ENCODE measurements around the gene IRF2. TPM values are rescaled to one million over a fixed set of nuclear protein-coding genes. Genes with fewer than 3 reads are reported as not detected.

The IRF2 gene
- total RNA-seq: 10 to 100 TPM; 59.7 to 65.3 TPM

- CTCF ChIA-PET: interaction anchor here (0.7 to 3.6 kb wide), 13 partner anchors 15 to 210 kb away, joined by 3 to 15 read pairs (median 4); no protein-coding TSS in a partner anchor
- H3K27me3 Mint-ChIP-seq (ENCODE audit: low read depth): no peaks in the 10 kb centered on the region
- H3K4me3 Mint-ChIP-seq: peak within 1 kb of the TSS; percentile 99
These were observed at the start of gene IRF2 for GRCh38 chr4:184474263-184475095. IRF2 (minus strand) TSS chr4:184474550; CDS start chr4:184429064, 45,486 bp downstream.

GRCh38 chr4:184515606-184516005 lies 41.3 kb upstream of the IRF2 start:
- ChIA-PET CTCF (interaction anchor here (1.1 to 3.0 kb wide), 6 partner anchors 9 to 251 kb away, joined by 3 to 36 read pairs (median 6); partner anchors contain the start of gene IRF2), POLR2A (interaction anchor here (0.7 to 6.4 kb wide), 5 partner anchors 12 to 226 kb away, joined by 3 to 71 read pairs (median 9); partner anchors contain the start of gene IRF2)
- no peak for DNase-seq
- Mint-ChIP-seq H3K36me3 (ENCODE audit: low read depth) (peaks cover 15% of the 10 kb centered on the region), H3K27me3 (ENCODE audit: low read depth) (no peaks in the 10 kb centered on the region), H3K27ac (peak overlapping the region; percentile 5), H3K9me3 (ENCODE audit: insufficient read depth) (peaks cover 9% of the 10 kb centered on the region), H3K4me3 (no peak overlapping the region), H3K4me1 (ENCODE audit: low read depth) (peaks cover 35% of the 10 kb centered on the region)
- ATAC-seq: no peak

More at GRCh38 chr4:184474263-184475095, at the start of gene IRF2:
- ATAC-seq (peak; percentile 75), DNase-seq (peak; percentile 99)
- POLR2A ChIA-PET: interaction anchor here (0.6 to 3.9 kb wide), 51 partner anchors 9 to 968 kb away, joined by 3 to 129 read pairs (median 4); partner anchors contain the start of genes CASP3, CENPU and PRIMPOL
- H3K4me1 Mint-ChIP-seq (ENCODE audit: low read depth): peaks cover 57% of the 10 kb centered on the region
- no peaks in the 10 kb centered on the region for H3K9me3 Mint-ChIP-seq (ENCODE audit: insufficient read depth)
- H3K36me3 Mint-ChIP-seq (ENCODE audit: low read depth): peaks cover 52% of the 10 kb centered on the region
- peak within 1 kb of the TSS; percentile 99 for H3K27ac Mint-ChIP-seq

- POLR2A ChIA-PET: interaction anchor here (0.7 to 6.4 kb wide), 10 partner anchors 11 to 246 kb away, joined by 3 to 71 read pairs (median 4); partner anchors contain the start of gene IRF2
These were observed 40.0 kb upstream of the IRF2 start for GRCh38 chr4:184514121-184514988.

GRCh38 chr4:184513802-184514120 lies 39.4 kb upstream of the IRF2 start:
- ChIA-PET CTCF (interaction anchor here (0.6 to 3.0 kb wide), 13 partner anchors 11 to 251 kb away, joined by 3 to 36 read pairs (median 5); partner anchors contain the start of gene IRF2), POLR2A (interaction anchor here (0.7 to 6.4 kb wide), 10 partner anchors 10 to 221 kb away, joined by 3 to 71 read pairs (median 4); partner anchors contain the start of gene IRF2)
- Mint-ChIP-seq H3K4me1 (ENCODE audit: low read depth) (peaks cover 33% of the 10 kb centered on the region), H3K36me3 (ENCODE audit: low read depth) (peaks cover 21% of the 10 kb centered on the region), H3K4me3 (peak overlapping the region; percentile 7), H3K9me3 (ENCODE audit: insufficient read depth) (peaks cover 12% of the 10 kb centered on the region), H3K27ac (peak overlapping the region; percentile 71), H3K27me3 (ENCODE audit: low read depth) (no peaks in the 10 kb centered on the region)
- DNase-seq (no peak), ATAC-seq (peak; percentile 25)

More at GRCh38 chr4:184514121-184514988, 40.0 kb upstream of the IRF2 start:
- Mint-ChIP-seq H3K9me3 (ENCODE audit: insufficient read depth) (peaks cover 15% of the 10 kb centered on the region), H3K27me3 (ENCODE audit: low read depth) (no peaks in the 10 kb centered on the region), H3K4me3 (peak overlapping the region; percentile 7), H3K36me3 (ENCODE audit: low read depth) (peaks cover 23% of the 10 kb centered on the region), H3K4me1 (ENCODE audit: low read depth) (peaks cover 35% of the 10 kb centered on the region), H3K27ac (peak overlapping the region; percentile 71)
- DNase-seq (peak; percentile 57), ATAC-seq (peak; percentile 86)
- CTCF ChIA-PET: interaction anchor here (0.7 to 3.0 kb wide), 15 partner anchors 8 to 251 kb away, joined by 3 to 36 read pairs (median 5); partner anchors contain the start of gene IRF2

GRCh38 chr4:184511156-184511555 lies 36.8 kb upstream of the IRF2 start:
- Mint-ChIP-seq H3K36me3 (ENCODE audit: low read depth) (peaks cover 11% of the 10 kb centered on the region), H3K27me3 (ENCODE audit: low read depth) (no peaks in the 10 kb centered on the region), H3K4me1 (ENCODE audit: low read depth) (peaks cover 40% of the 10 kb centered on the region), H3K27ac (no peak overlapping the region), H3K4me3 (no peak overlapping the region), H3K9me3 (ENCODE audit: insufficient read depth) (peaks cover 6% of the 10 kb centered on the region)
- DNase-seq: no peak
- POLR2A ChIA-PET: interaction anchor here (1.4 to 6.4 kb wide), 3 partner anchors 23 to 37 kb away, joined by 3 to 71 read pairs (median 5); partner anchors contain the start of gene IRF2
- CTCF ChIA-PET: interaction anchor here (1.2 to 1.3 kb wide), 3 partner anchors 9 to 247 kb away, joined by 3 to 5 read pairs (median 4); no protein-coding TSS in a partner anchor
- ATAC-seq: no peak

- Mint-ChIP-seq H3K9me3 (ENCODE audit: insufficient read depth) (peaks cover 6% of the 10 kb centered on the region), H3K27ac (no peak overlapping the region), H3K27me3 (ENCODE audit: low read depth) (no peaks in the 10 kb centered on the region), H3K36me3 (ENCODE audit: low read depth) (peaks cover 11% of the 10 kb centered on the region), H3K4me3 (no peak overlapping the region), H3K4me1 (ENCODE audit: low read depth) (peaks cover 38% of the 10 kb centered on the region)
- no peak for DNase-seq
- no peak for ATAC-seq
- ChIA-PET CTCF (interaction anchor here (1.2 to 1.3 kb wide), 2 partner anchors 8 to 246 kb away, joined by 4 to 5 read pairs; no protein-coding TSS in a partner anchor), POLR2A (interaction anchor here (1.0 to 1.5 kb wide), 3 partner anchors 9 to 36 kb away, joined by 3 to 5 read pairs (median 3); partner anchors contain the start of gene IRF2)
These were observed 36.1 kb upstream of the IRF2 start for GRCh38 chr4:184510401-184510800.

GRCh38 chr4:184506527-184507121 lies 32.3 kb upstream of the IRF2 start:
- ChIA-PET CTCF (interaction anchor here (0.6 to 2.3 kb wide), 13 partner anchors 9 to 315 kb away, joined by 3 to 12 read pairs (median 4); partner anchors contain the start of gene IRF2), POLR2A (interaction anchor here (0.8 to 6.0 kb wide), 4 partner anchors 7 to 32 kb away, joined by 3 to 34 read pairs (median 16); partner anchors contain the start of gene IRF2)
- peak; percentile 59 for DNase-seq
- Mint-ChIP-seq H3K9me3 (ENCODE audit: insufficient read depth) (peaks cover 9% of the 10 kb centered on the region), H3K4me1 (ENCODE audit: low read depth) (peaks cover 33% of the 10 kb centered on the region), H3K36me3 (ENCODE audit: low read depth) (peaks cover 11% of the 10 kb centered on the region), H3K27ac (peak overlapping the region; percentile 22), H3K27me3 (ENCODE audit: low read depth) (no peaks in the 10 kb centered on the region), H3K4me3 (no peak overlapping the region)
- ATAC-seq: peak; percentile 82

- Mint-ChIP-seq H3K4me3 (peak overlapping the region; percentile 32), H3K36me3 (ENCODE audit: low read depth) (peaks cover under 1% of the 10 kb centered on the region), H3K27ac (peak overlapping the region; percentile 82), H3K9me3 (ENCODE audit: insufficient read depth) (peaks cover 6% of the 10 kb centered on the region), H3K4me1 (ENCODE audit: low read depth) (peaks cover 33% of the 10 kb centered on the region), H3K27me3 (ENCODE audit: low read depth) (no peaks in the 10 kb centered on the region)
- DNase-seq (no peak), ATAC-seq (no peak)
- CTCF ChIA-PET: interaction anchor here (1.2 to 4.5 kb wide), 2 partner anchors 10 to 240 kb away, joined by 6 to 23 read pairs; no protein-coding TSS in a partner anchor
- POLR2A ChIA-PET: interaction anchor here (0.5 to 6.0 kb wide), 6 partner anchors 10 to 69 kb away, joined by 3 to 34 read pairs (median 4); partner anchors contain the start of gene IRF2
These were observed 30.0 kb upstream of the IRF2 start for GRCh38 chr4:184504385-184504784.

- no peaks in the 10 kb centered on the region for H3K27me3 Mint-ChIP-seq (ENCODE audit: low read depth)
- ATAC-seq (peak; percentile 66), DNase-seq (peak; percentile 41)
- H3K4me3 Mint-ChIP-seq: peak overlapping the region; percentile 32
- peaks cover 8% of the 10 kb centered on the region for H3K9me3 Mint-ChIP-seq (ENCODE audit: insufficient read depth)
- POLR2A ChIA-PET: interaction anchor here (0.6 to 6.0 kb wide), 4 partner anchors 10 to 70 kb away, joined by 3 to 34 read pairs (median 16); partner anchors contain the start of gene IRF2
- peak overlapping the region; percentile 82 for H3K27ac Mint-ChIP-seq
- peaks cover 33% of the 10 kb centered on the region for H3K4me1 Mint-ChIP-seq (ENCODE audit: low read depth)
- CTCF ChIA-PET: interaction anchor here (0.8 to 4.5 kb wide), 4 partner anchors 10 to 240 kb away, joined by 3 to 23 read pairs (median 4); no protein-coding TSS in a partner anchor
- H3K36me3 Mint-ChIP-seq (ENCODE audit: low read depth): no peaks in the 10 kb centered on the region
These were observed 29.5 kb upstream of the IRF2 start for GRCh38 chr4:184503869-184504300.

Measured in activated CD8-positive, alpha-beta T cell treated with anti-CD3 and anti-CD28 coated beads, Interleukin-2, amount 10 ng/mL, durations not matched to agents 7 days and 5 days (primary cell).